ENCODE data around the gene TPH2. TPM values are rescaled to one million over a fixed set of nuclear protein-coding genes. Genes with fewer than 3 reads are reported as not detected.

The TPH2 gene
- total and polyA plus RNA-seq, 4 donors, result not detected

- Histone ChIP-seq H3K4me3 (ENCODE audit: low read depth in 1 of 3, low read length in 3 of 3) (no peak overlapping the region), H3K27me3 (ENCODE audit: control insufficient read depth in 4 of 4, insufficient read depth in 4 of 4, low read length in 3 of 4) (no peaks in the 10 kb centered on the region), H3K9ac (ENCODE audit: low read depth in 1 of 2, low read length in 2 of 2) (no peak overlapping the region), H3K27ac (ENCODE audit: low read depth in 1 of 2, low read length in 2 of 2) (no peak overlapping the region), H3K9me3 (ENCODE audit: control insufficient read depth in 4 of 4, low read length in 3 of 4) (no peaks in the 10 kb centered on the region), H3K36me3 (ENCODE audit: control insufficient read depth in 4 of 4, insufficient read depth in 3 of 4, low read depth in 1 of 4, low read length in 3 of 4) (peaks cover 0 to 1% (median 0%) of the 10 kb centered on the region in 4 donors), H3K4me1 (ENCODE audit: control insufficient read depth in 4 of 4, insufficient read depth in 4 of 4, low read length in 3 of 4) (no peaks in the 10 kb centered on the region)
- 81% methylated on average over 1 of the region's 1 CpG for WGBS
- no peak for DNase-seq (ENCODE audit: low spot score)
- TF ChIP-seq HNF4G (IDR thresholded peaks at IDR 0.05) (no peak), YY1 (IDR thresholded peaks at IDR 0.05) (no peak), JUND (IDR thresholded peaks at IDR 0.05) (no peak), ATF3 (IDR thresholded peaks at IDR 0.05) (no peak), TAF1 (conservative IDR thresholded peaks at IDR 0.05) (no peak), GABPA (IDR thresholded peaks at IDR 0.05 in 1 of 2, conservative IDR thresholded peaks at IDR 0.05 in 1 of 2) (no peak), CTCF (IDR thresholded peaks at IDR 0.05; ENCODE audit: low read depth, low read length, missing input control) (no peak), RXRA (IDR thresholded peaks at IDR 0.05) (no peak), REST (IDR thresholded peaks at IDR 0.05) (no peak), RAD21 (IDR thresholded peaks at IDR 0.05) (no peak), ZBTB33 (IDR thresholded peaks at IDR 0.05) (no peak), HNF4A (conservative IDR thresholded peaks at IDR 0.05) (no peak), MAX (IDR thresholded peaks at IDR 0.05) (no peak), FOXA2 (IDR thresholded peaks at IDR 0.05) (no peak), EGR1 (IDR thresholded peaks at IDR 0.05; ENCODE audit: low read depth in 2 of 2) (no peak), SP1 (IDR thresholded peaks at IDR 0.05) (no peak), NR2F2 (IDR thresholded peaks at IDR 0.05) (no peak), FOXA1 (IDR thresholded peaks at IDR 0.05) (no peak)
These were observed 61.1 kb downstream of the TPH2 start for GRCh38 chr12:71999795-72000194.

Data from liver (tissue), 9 donors.